Hematopoietic multipotent progenitor cell treated with erythropoietin and hydrocortisone succinate and interleukin-3 and kit ligand, for 15 days (in vitro differentiated cells): ENCODE results near the gene RHBDL2.
"Not testable (repeated sequence)": the region's sequence is repeated elsewhere in the genome, so short reads cannot be mapped to it uniquely, and the experiment has no call there.

Source experiments
- DNase-seq: peaks from one replicate; pipeline ENCODE4 v3.0.0-alpha.2; 2015; ENCODE audit warnings: low spot score

RHBDL2 gene

GRCh38 chr1:38941527-38942019 lies at the start of gene RHBDL2:
TSS of gene RHBDL2 (minus strand) at chr1:38941830. CDS start at chr1:38919212, 22,618 bp downstream.
- DNase-seq = no peak

- DNase-seq = peak; percentile 94
These were observed 49.4 kb upstream of the RHBDL2 start, which contains the start of gene AKIRIN1 for GRCh38 chr1:38990738-38991637. TSS of gene AKIRIN1 (plus strand) at chr1:38991276. CDS start at chr1:38991381, 105 bp downstream.

GRCh38 chr1:38990386-38990737 lies 48.7 kb upstream of the RHBDL2 start:
- DNase-seq = peak; percentile 27

GRCh38 chr1:38989979-38990378 lies 48.3 kb upstream of the RHBDL2 start:
- DNase-seq = no peak

- DNase-seq = not testable (repeated sequence)
These were observed 37.8 kb upstream of the RHBDL2 start for GRCh38 chr1:38979380-38979779.

GRCh38 chr1:38978245-38978542 lies 36.6 kb upstream of the RHBDL2 start:
- DNase-seq = not testable (repeated sequence)

GRCh38 chr1:38977399-38978244 lies 36.0 kb upstream of the RHBDL2 start:
- not testable (repeated sequence) for DNase-seq

- no peak for DNase-seq
These were observed 32.2 kb upstream of the RHBDL2 start for GRCh38 chr1:38973659-38974437.

GRCh38 chr1:38973145-38973544 lies 31.5 kb upstream of the RHBDL2 start:
- not testable (repeated sequence) for DNase-seq

- peak; percentile 18 for DNase-seq
These were observed 22.5 kb upstream of the RHBDL2 start for GRCh38 chr1:38964140-38964548.

GRCh38 chr1:38962560-38962959 lies 20.9 kb upstream of the RHBDL2 start:
- no peak for DNase-seq

- DNase-seq = no peak
These were observed 20.5 kb upstream of the RHBDL2 start for GRCh38 chr1:38962113-38962512.

- no peak for DNase-seq
These were observed 17.3 kb upstream of the RHBDL2 start for GRCh38 chr1:38958967-38959366.

- no peak for DNase-seq
These were observed 11.8 kb upstream of the RHBDL2 start for GRCh38 chr1:38953433-38953860.

- DNase-seq = no peak
These were observed 8.9 kb upstream of the RHBDL2 start for GRCh38 chr1:38950553-38950952.

GRCh38 chr1:38944547-38944946 lies 2.9 kb upstream of the RHBDL2 start:
- DNase-seq = no peak

- DNase-seq = no peak
These were observed 1.2 kb upstream of the RHBDL2 start for GRCh38 chr1:38942664-38943428.

GRCh38 chr1:38941093-38941492 lies 537 bp downstream of the RHBDL2 start:
- DNase-seq = no peak

- DNase-seq = no peak
These were observed 1.1 kb downstream of the RHBDL2 start for GRCh38 chr1:38940339-38941047.

- no peak for DNase-seq
These were observed 2.8 kb downstream of the RHBDL2 start for GRCh38 chr1:38938722-38939260.
